Osteoblast (primary cell): ENCODE results near the gene NOC4L. TPM values are rescaled to one million over a fixed set of nuclear protein-coding genes. Genes with fewer than 3 reads are reported as not detected.

ENCODE experiments used
- DNase-seq: peaks from one replicate; pipeline ENCODE4 v3.0.0; 2011; ENCODE audit warnings: low spot score, mixed read lengths; ENCODE audit not compliant: insufficient read length; ENCODE audit errors: missing footprints
- H2AFZ ChIP-seq: 2 replicates; pipeline ENCODE4 v1.6.0; 2011; ENCODE audit warnings: mild to moderate bottlenecking, low read length
- H3K27ac ChIP-seq: 2 replicates; pipeline ENCODE4 v1.5.1; 2011; ENCODE audit warnings: mild to moderate bottlenecking, low read depth, low read length, moderate library complexity
- H3K27me3 ChIP-seq: 2 replicates; pipeline ENCODE4 v1.6.0; 2012; ENCODE audit warnings: mild to moderate bottlenecking, control low read depth, inconsistent platforms, low read length, moderate library complexity; ENCODE audit not compliant: insufficient read depth
- H3K36me3 ChIP-seq: 2 replicates; pipeline ENCODE4 v1.5.1; 2011; ENCODE audit warnings: mild to moderate bottlenecking, low read length, control low read depth, moderate library complexity; ENCODE audit not compliant: insufficient read depth
- H3K4me1 ChIP-seq: 2 replicates; pipeline ENCODE4 v1.5.1; 2011; ENCODE audit warnings: mild to moderate bottlenecking, low read length, control low read depth, moderate library complexity; ENCODE audit not compliant: insufficient read depth
- H3K4me2 ChIP-seq: 2 replicates; pipeline ENCODE4 v1.6.0; 2011; ENCODE audit warnings: mild to moderate bottlenecking, low read length; ENCODE audit not compliant: insufficient read depth
- H3K4me3 ChIP-seq: fragments of 200-600 bp; sonication (generic); 3 replicates; pipeline ENCODE4 v1.5.1; 2012; ENCODE audit warnings: mild to moderate bottlenecking, low read length, inconsistent platforms; ENCODE audit not compliant: insufficient read depth
- H3K79me2 ChIP-seq: 2 replicates; pipeline ENCODE4 v1.6.0; 2012; ENCODE audit warnings: mild to moderate bottlenecking, low read length, control low read depth, inconsistent platforms; ENCODE audit not compliant: insufficient read depth
- H3K9me3 ChIP-seq: 2 replicates; pipeline ENCODE4 v1.5.1; 2011; ENCODE audit warnings: low read depth, low read length, control low read depth
- H4K20me1 ChIP-seq: 2 replicates; pipeline ENCODE4 v1.6.0; 2012; ENCODE audit warnings: mild to moderate bottlenecking, low read length, control low read depth; ENCODE audit not compliant: insufficient read depth
- CTCF ChIP-seq: IDR thresholded peaks from 2 replicates; pipeline ENCODE4 v1.5.1; 2011; ENCODE audit warnings: mild to moderate bottlenecking, low read depth, low read length, moderate library complexity; ENCODE audit errors: extremely low read depth
- total RNA-seq: library from RNA; depleted of rRNA; stranded (reverse); fragments of >200 nt; gene quantifications from 2 replicates; pipeline ENCODE4 v1.2.3, GENCODE V29; 2012

The NOC4L gene
- total RNA-seq, 1 donor, result 11.2 TPM

GRCh38 chr12:132186208-132186856 is 42.1 kb downstream of the NOC4L start:
- no peak for TF ChIP-seq CTCF
- DNase-seq, result no peak
- H3K4me3 ChIP-seq, result no peak overlapping the region
- no peaks in the 10 kb centered on the region for H3K4me1 ChIP-seq
- H2AFZ ChIP-seq, result no peak overlapping the region
- H3K36me3 ChIP-seq, result no peaks in the 10 kb centered on the region
- no peak overlapping the region for H3K4me2 ChIP-seq
- H3K27me3 ChIP-seq, result peaks cover 20% of the 10 kb centered on the region
- no peaks in the 10 kb centered on the region for H3K9me3 ChIP-seq
- no peaks in the 10 kb centered on the region for H4K20me1 ChIP-seq
- no peaks in the 10 kb centered on the region for H3K79me2 ChIP-seq
- no peak overlapping the region for H3K27ac ChIP-seq

DNA sequence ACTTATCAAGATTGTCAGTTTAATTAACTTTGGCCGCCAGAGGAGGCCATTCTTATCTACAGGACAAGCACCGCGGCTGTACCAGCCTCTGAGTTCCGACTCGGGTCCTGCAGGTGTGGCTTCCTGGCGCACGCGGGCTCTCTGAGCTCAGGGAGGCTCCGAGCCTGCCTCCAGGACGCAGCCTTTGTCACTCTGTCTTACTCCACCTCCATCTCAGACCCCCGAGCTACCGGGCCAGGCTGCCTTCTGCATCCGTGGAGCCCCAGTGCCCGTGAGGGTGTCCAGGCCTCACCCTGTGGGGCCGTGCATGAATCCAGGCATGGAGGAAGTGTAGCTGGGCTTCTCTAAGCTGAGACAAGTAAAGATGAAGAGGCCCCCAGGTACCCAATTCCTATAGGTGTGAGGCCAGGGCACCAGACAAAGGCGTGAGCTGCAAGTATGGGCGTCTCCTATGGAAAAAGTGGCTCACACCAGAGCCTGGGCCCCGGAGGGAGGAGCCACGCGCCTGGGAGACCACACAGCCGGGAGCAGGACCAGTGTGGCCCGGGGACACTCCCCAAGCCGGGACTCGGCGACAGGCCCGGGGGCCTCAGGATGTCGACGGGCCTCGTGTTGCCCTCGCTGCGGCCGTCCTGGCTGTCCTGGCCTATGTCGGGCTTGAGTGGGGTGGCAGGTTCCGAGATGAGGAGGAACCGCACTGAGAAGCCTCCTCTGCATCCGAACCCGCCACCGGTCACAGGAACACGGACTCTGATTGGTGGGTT is 42.8 kb downstream of the NOC4L start:
- Histone ChIP-seq H2AFZ (no peak overlapping the region), H3K36me3 (no peaks in the 10 kb centered on the region), H3K27ac (no peak overlapping the region), H3K4me3 (no peak overlapping the region), H3K27me3 (peaks cover 20% of the 10 kb centered on the region), H4K20me1 (no peaks in the 10 kb centered on the region), H3K79me2 (no peaks in the 10 kb centered on the region), H3K4me1 (no peaks in the 10 kb centered on the region), H3K4me2 (no peak overlapping the region), H3K9me3 (no peaks in the 10 kb centered on the region)
- TF ChIP-seq CTCF, result no peak
- DNase-seq, result no peak

DNA sequence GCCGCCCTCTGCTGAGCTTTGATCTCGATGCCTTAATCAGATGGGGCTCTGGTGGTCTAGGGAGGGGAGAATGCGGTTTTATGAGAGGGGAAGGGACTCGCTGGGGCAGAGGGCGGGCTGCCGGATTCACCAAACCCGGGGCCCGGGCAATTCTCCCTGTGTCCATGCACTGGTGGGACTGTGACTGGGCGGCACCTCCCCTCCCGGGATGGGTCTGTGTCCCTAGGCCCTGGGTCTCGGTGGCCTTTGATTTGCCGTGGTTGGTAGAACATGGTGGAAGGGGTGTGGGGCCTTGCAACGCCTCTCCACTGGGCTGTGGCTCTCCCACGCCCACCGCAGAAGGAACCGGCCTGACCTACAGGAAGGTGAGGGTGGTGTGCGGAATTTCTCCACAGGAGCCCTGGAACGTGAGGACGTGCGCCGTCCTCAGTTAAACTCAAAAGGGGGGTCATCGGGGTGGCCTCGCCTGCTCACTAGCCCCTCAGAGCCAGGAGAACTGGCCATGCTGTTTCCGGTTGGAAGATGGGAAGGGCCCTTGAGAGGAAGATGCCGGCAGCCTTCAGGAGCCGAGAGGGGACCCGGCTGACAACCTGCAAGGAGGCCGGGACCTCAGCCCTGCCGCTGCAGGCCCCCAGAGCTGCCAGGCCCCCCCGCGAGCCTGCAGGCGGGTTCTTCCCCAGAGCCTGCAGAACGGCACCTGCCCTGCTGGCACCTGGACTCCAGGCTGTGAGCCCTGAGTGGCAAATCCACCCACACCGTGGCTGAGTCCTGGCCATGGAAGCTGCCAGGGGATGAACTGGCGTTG is 43.6 kb downstream of the NOC4L start:
- Histone ChIP-seq H3K4me2 (no peak overlapping the region), H3K27me3 (peaks cover 15% of the 10 kb centered on the region), H3K4me1 (no peaks in the 10 kb centered on the region), H3K36me3 (no peaks in the 10 kb centered on the region), H4K20me1 (no peaks in the 10 kb centered on the region), H3K9me3 (no peaks in the 10 kb centered on the region), H3K4me3 (no peak overlapping the region), H2AFZ (no peak overlapping the region), H3K27ac (no peak overlapping the region), H3K79me2 (no peaks in the 10 kb centered on the region)
- no peak for DNase-seq
- TF ChIP-seq CTCF, result no peak
